Measurements from ENCODE around the gene ITGAE. TPM values are rescaled to one million over a fixed set of nuclear protein-coding genes. Genes with fewer than 3 reads are reported as not detected.

Gene ITGAE
- total RNA-seq, 4 donors from 2014 or later = 2.8 to 46.8 (median 14.2) TPM

DNA sequence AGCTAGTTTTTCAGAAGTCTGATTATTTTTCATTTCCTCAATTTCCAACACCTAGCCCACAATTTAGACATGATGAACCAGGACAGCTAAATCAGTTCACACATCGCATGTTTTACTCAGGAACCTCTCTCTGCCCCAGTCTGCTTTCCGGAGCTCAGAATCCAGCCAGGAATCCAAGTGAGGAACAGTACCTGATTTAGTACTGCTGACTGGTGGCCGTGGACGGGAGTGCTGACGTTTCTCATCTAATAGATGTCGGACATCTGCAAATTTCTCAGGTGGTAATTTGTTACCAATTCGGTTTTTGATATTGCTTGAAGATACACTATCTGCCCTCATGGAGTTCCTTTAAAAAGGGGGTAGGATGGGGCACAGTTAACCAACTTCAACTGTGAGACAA, 14.9 kb upstream of the ITGAE start:
- H3K9me3 ChIP-seq = no peaks in the 10 kb centered on the region
- no peaks in the 10 kb centered on the region for H3K4me1 ChIP-seq
- intact Hi-C loops (cut with DNase I; ENCODE audit: low total_unique reads) = no loop called here
- H3K36me3 ChIP-seq = no peaks in the 10 kb centered on the region
- H3K27ac ChIP-seq = no peak overlapping the region
- no peak overlapping the region for H3K4me3 ChIP-seq
- no peaks in the 10 kb centered on the region for H3K27me3 ChIP-seq
- no peak for DNase-seq
- TF ChIP-seq POLR2A (IDR thresholded peaks at IDR 0.05) (no peak), CTCF (IDR thresholded peaks at IDR 0.05) (no peak)

DNA sequence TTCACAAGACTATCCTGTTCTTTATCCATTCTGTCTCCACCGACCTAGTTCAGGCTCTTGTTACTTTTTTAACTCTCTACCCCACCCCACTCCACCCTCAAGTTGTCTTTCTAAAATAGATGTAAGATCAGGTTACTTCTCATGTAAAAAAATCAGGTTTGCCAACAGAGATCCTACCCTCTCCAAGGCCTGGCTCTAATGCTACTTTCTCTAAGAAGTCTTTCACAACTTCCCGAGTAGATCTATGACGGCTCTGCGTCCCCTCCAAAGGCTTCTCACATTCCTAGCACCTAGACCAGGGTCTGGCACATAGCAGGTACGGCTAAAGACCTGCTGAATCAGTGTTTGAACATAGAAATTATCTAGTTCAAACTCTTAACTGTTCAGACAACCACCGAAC, 14.1 kb upstream of the ITGAE start:
- TF ChIP-seq POLR2A (IDR thresholded peaks at IDR 0.05) = no peak
- TF ChIP-seq CTCF (IDR thresholded peaks at IDR 0.05) = no peak
- Histone ChIP-seq H3K27ac (no peak overlapping the region), H3K4me3 (no peak overlapping the region), H3K9me3 (no peaks in the 10 kb centered on the region), H3K27me3 (no peaks in the 10 kb centered on the region), H3K36me3 (no peaks in the 10 kb centered on the region), H3K4me1 (no peaks in the 10 kb centered on the region)
- no peak for DNase-seq
- intact Hi-C loops (cut with DNase I; ENCODE audit: low total_unique reads) = no loop called here

- no peaks in the 10 kb centered on the region for H3K27me3 ChIP-seq
- DNase-seq = no peak
- H3K4me1 ChIP-seq = no peaks in the 10 kb centered on the region
- no peak overlapping the region for H3K4me3 ChIP-seq
- intact Hi-C loops (cut with DNase I; ENCODE audit: low total_unique reads) = no loop called here
- H3K36me3 ChIP-seq = no peaks in the 10 kb centered on the region
- no peaks in the 10 kb centered on the region for H3K9me3 ChIP-seq
- H3K27ac ChIP-seq = no peak overlapping the region
- TF ChIP-seq CTCF (IDR thresholded peaks at IDR 0.05) (no peak), POLR2A (IDR thresholded peaks at IDR 0.05) (no peak)
Observed at GRCh38 chr17:3814361-3814760, 13.4 kb upstream of the ITGAE start.

- intact Hi-C loops (cut with DNase I; ENCODE audit: low total_unique reads) = no loop called here
- Histone ChIP-seq H3K4me1 (no peaks in the 10 kb centered on the region), H3K27ac (no peak overlapping the region), H3K27me3 (no peaks in the 10 kb centered on the region), H3K4me3 (no peak overlapping the region), H3K9me3 (no peaks in the 10 kb centered on the region), H3K36me3 (no peaks in the 10 kb centered on the region)
- DNase-seq = no peak
- TF ChIP-seq POLR2A (IDR thresholded peaks at IDR 0.05) = no peak
- no peak for TF ChIP-seq CTCF (IDR thresholded peaks at IDR 0.05)
Observed at GRCh38 chr17:3813171-3813570, 12.2 kb upstream of the ITGAE start.

GRCh38 chr17:3812771-3813170, 11.8 kb upstream of the ITGAE start:
- TF ChIP-seq CTCF (IDR thresholded peaks at IDR 0.05) (no peak), POLR2A (IDR thresholded peaks at IDR 0.05) (no peak)
- no peak for DNase-seq
- intact Hi-C loops (cut with DNase I; ENCODE audit: low total_unique reads) = no loop called here

More at GRCh38 chr17:3812771-3813170, 11.8 kb upstream of the ITGAE start:
- no peaks in the 10 kb centered on the region for H3K4me1 ChIP-seq
- H3K27me3 ChIP-seq = no peaks in the 10 kb centered on the region
- H3K4me3 ChIP-seq = no peak overlapping the region
- no peaks in the 10 kb centered on the region for H3K9me3 ChIP-seq
- no peaks in the 10 kb centered on the region for H3K36me3 ChIP-seq
- H3K27ac ChIP-seq = no peak overlapping the region
